Measurements from ENCODE around the gene ADGRG6.

The ADGRG6 gene

GRCh38 chr6:142318714-142319113, 16.9 kb downstream of the ADGRG6 start:
- DNase-seq (ENCODE audit: low read depth), result no peak
- no peak overlapping the region for H3K4me3 ChIP-seq (replicated peaks; ENCODE audit: low read depth, low read length)
- TF ChIP-seq CTCF (IDR thresholded peaks at IDR 0.05; ENCODE audit: low read length, missing control alignments), result no peak

- no peak for TF ChIP-seq CTCF (IDR thresholded peaks at IDR 0.05; ENCODE audit: low read length, missing control alignments)
- H3K4me3 ChIP-seq (replicated peaks; ENCODE audit: low read depth, low read length), result no peak overlapping the region
- DNase-seq (ENCODE audit: low read depth), result no peak
Measured at GRCh38 chr6:142320366-142320765, 18.6 kb downstream of the ADGRG6 start.

- DNase-seq (ENCODE audit: low read depth), result no peak
- TF ChIP-seq CTCF (IDR thresholded peaks at IDR 0.05; ENCODE audit: low read length, missing control alignments), result no peak
- no peak overlapping the region for H3K4me3 ChIP-seq (replicated peaks; ENCODE audit: low read depth, low read length)
Measured at GRCh38 chr6:142321451-142321850, 19.6 kb downstream of the ADGRG6 start.

GRCh38 chr6:142322066-142322465, 20.3 kb downstream of the ADGRG6 start:
- no peak overlapping the region for H3K4me3 ChIP-seq (replicated peaks; ENCODE audit: low read depth, low read length)
- TF ChIP-seq CTCF (IDR thresholded peaks at IDR 0.05; ENCODE audit: low read length, missing control alignments), result no peak
- DNase-seq (ENCODE audit: low read depth), result no peak

- TF ChIP-seq CTCF (IDR thresholded peaks at IDR 0.05; ENCODE audit: low read length, missing control alignments), result no peak
- DNase-seq (ENCODE audit: low read depth), result no peak
- no peak overlapping the region for H3K4me3 ChIP-seq (replicated peaks; ENCODE audit: low read depth, low read length)
Measured at GRCh38 chr6:142322504-142323198, 20.8 kb downstream of the ADGRG6 start.

GRCh38 chr6:142323377-142323776, 21.6 kb downstream of the ADGRG6 start:
- DNase-seq (ENCODE audit: low read depth), result no peak
- no peak overlapping the region for H3K4me3 ChIP-seq (replicated peaks; ENCODE audit: low read depth, low read length)
- no peak for TF ChIP-seq CTCF (IDR thresholded peaks at IDR 0.05; ENCODE audit: low read length, missing control alignments)

- TF ChIP-seq CTCF (IDR thresholded peaks at IDR 0.05; ENCODE audit: low read length, missing control alignments), result no peak
- H3K4me3 ChIP-seq (replicated peaks; ENCODE audit: low read depth, low read length), result no peak overlapping the region
- no peak for DNase-seq (ENCODE audit: low read depth)
Measured at GRCh38 chr6:142324111-142324510, 22.3 kb downstream of the ADGRG6 start.

Data from fibroblast of pulmonary artery (primary cell).